SK-MEL-5 (cell line): Measurements from ENCODE around the gene SCEL. TPM values are rescaled to one million over a fixed set of nuclear protein-coding genes. Genes with fewer than 3 reads are reported as not detected.

Experiments
- DNase-seq: peaks from one replicate; pipeline ENCODE4 v3.0.0-alpha.2; 2016; ENCODE audit warnings: low read depth, low spot score
- in situ Hi-C: cut with HindIII; loops from 2 replicates; pipeline ENCODE4 v1.10.0; 2016; ENCODE audit warnings: low sequenced_read_pairs, high pct_unique_total_duplicates, low pct_unique_long_range_greater_than_20kb
- total RNA-seq: library from RNA; depleted of rRNA; stranded (reverse); fragments of >200 nt; shearing (Covaris generic); gene quantifications from 2 replicates; pipeline ENCODE4 v1.2.3, GENCODE V29; 2014

Gene SCEL
- total RNA-seq, 1 experiment from 2014 or later = not detected

DNA sequence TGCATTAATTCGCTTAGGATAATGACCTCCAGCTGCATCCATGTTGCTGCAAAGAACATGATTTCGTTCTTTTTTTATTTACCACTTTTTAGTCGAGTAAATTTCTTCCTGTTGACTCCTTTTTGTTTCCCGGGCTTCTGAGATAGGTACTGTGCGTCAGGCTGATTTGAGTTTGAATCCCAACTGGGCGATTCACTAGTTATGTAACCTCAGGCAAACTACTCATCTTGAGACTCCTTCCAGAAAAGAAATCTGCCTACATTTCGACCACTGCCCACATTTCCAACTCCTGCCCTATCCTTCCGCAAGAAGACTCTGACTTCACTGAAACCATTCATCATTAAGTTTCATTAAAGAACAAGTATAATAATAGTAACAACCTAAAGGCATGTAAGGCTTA, 8.2 kb downstream of the SCEL start:
- in situ Hi-C loops = no loop called here
- no peak for DNase-seq

- in situ Hi-C loops = no loop called here
- no peak for DNase-seq
Observed at GRCh38 chr13:77544355-77544754, 8.8 kb downstream of the SCEL start.

GRCh38 chr13:77544758-77545338, 9.3 kb downstream of the SCEL start:
- no peak for DNase-seq
- in situ Hi-C loops = no loop called here

DNA sequence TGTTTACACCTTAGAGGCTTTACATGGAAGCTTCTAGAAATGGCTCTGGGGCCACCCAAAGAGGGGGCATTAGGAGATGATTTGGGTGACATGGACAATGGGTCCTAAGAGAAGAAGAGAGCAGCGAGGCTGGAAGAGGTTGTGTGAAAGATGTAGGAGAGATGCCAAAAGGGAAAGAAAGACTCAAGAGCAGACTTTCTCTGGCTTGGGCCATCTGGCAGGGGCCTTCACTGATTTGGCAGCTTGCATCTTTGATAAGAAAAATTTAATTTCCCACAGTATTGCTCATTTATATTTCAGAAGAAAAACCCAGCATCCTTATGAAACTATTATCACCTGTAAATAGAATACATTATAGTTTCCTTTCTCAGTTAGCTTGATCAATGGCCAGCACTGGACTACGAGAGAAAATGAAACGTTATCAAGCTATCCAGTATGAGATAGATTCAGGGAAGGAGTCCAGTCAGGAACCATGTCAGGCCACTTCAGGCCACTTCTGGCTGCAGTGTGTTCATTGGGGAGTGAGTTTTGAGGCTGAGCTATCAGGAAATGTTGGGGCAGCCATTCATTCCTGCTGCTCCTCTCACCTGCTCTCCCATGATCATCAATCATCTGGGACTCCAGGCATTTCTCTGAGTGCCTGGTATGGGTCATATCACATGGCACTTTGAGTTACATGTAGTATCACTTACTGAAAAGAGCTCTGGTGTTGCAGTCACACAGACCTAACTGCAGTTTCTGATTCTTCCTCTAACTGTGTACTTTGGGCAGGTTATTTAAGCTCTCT, 10.3 kb downstream of the SCEL start:
- in situ Hi-C loops = no loop called here
- no peak for DNase-seq

GRCh38 chr13:77548095-77548494, 12.6 kb downstream of the SCEL start:
- in situ Hi-C loops = no loop called here
- no peak for DNase-seq

- no peak for DNase-seq
- in situ Hi-C loops = no loop called here
Observed at GRCh38 chr13:77548594-77548993, 13.1 kb downstream of the SCEL start.

GRCh38 chr13:77554069-77554468, 18.6 kb downstream of the SCEL start:
- peak; percentile 63 for DNase-seq
- in situ Hi-C loops = no loop called here

DNA sequence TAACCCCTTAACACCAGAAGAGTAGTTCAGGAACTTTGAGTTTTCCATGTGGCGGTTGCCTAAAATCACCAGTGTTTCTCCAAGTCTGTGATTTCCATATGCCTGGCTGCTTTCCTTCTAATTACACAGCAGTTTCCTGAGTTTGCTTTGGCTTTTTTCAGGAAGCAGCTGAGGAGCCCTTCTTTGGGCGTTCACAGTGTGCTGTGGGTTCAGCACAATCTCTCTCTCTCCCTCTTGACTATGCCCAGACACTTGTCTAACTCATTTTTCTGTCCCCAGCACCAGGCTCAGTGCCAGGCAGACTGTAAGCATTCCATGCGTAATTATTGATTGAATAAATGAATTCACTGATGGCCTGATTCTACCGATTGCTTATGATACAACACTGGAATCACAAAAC, 19.7 kb downstream of the SCEL start:
- DNase-seq = no peak
- in situ Hi-C loops = no loop called here

- in situ Hi-C loops = no loop called here
- DNase-seq = no peak
Observed at GRCh38 chr13:77558016-77558415, 22.5 kb downstream of the SCEL start.

DNA sequence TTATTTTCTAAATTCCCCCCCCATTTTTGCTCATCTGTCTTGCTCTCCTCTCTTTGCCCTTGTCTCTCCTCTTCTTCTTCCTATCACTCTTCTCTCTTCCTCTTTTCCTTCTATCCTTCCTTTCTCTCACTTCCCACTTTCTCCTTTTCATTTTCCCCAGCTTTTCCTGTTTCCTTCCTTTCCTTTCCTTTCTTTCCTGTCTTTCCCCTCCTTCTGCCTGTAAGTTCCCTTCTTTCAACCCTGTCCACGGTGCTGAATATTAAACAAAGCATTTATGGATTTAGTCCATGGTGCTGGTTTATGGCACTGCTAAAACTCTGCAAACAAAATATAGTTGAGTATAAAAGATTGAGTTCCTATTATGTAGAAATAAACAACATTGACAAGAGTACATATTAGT, 27.6 kb downstream of the SCEL start:
- in situ Hi-C loops = no loop called here
- DNase-seq = peak; percentile 25

DNA sequence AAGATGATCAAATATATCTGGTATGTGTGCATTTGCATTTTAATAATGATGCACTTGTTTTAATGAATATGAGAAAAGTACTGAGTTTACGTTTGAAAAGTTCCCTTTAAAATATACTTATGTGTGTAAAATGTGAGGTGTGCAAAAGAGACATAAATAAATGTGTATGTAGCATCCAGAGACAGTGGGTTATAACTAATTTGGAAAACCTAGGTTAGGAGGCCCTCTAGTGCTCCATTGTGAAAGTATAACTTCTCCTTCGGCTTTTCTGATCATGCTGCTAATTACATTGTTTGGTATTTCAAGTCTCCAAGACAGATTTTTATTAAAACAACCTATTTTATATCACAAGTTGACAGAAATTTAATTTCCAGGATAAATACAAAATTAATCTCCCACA, 30.1 kb downstream of the SCEL start:
- DNase-seq = peak; percentile 70
- in situ Hi-C loops = no loop called here

GRCh38 chr13:77571956-77572355, 36.5 kb downstream of the SCEL start:
- in situ Hi-C loops = no loop called here

DNA sequence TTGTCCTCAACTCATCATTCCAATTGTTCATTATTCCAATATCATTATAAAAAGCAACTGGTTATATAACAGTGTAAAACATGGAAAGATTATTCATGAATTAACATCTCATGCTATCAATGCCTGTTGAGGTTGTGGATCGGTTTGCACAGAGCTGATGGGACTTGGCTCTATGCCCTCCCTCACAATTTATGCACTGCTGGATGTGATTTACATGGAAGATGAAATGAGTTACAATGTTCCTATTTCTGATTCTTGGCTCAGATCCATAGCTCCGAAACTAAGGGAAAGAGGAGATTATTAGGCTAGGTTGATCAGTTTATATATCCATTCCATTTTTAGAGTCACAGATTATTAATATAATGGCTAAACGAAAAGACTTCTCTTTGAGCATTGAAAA, 38.6 kb downstream of the SCEL start:
- in situ Hi-C loops = no loop called here
- DNase-seq = no peak

More at GRCh38 chr13:77571956-77572355, 36.5 kb downstream of the SCEL start:
- DNase-seq = no peak

GRCh38 chr13:77579959-77580358, 44.5 kb downstream of the SCEL start:
- no peak for DNase-seq
- in situ Hi-C loops = loop anchor here (25.0 kb wide), 1 partner anchor 157 kb away; no protein-coding TSS in a partner anchor

DNA sequence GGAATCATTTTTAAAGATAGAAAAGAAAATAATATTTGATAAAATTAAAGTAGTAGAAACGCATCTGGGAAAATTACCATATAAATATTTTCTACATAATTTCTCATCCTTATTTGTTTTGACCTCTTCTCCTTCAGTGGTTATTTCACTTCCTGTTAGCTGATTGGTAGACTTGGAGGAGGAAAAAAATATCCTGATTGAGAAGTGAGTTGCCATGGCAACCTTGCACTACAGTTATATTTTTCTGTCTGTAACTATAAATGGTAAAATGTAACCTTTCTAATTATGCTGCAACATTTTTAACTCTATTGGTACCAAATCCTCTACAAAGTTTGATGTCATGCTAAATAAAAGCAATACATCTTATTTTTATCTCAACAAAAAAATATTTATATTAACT, 45.2 kb downstream of the SCEL start:
- no peak for DNase-seq
- in situ Hi-C loops = loop anchor here (25.0 kb wide), 1 partner anchor 157 kb away; no protein-coding TSS in a partner anchor

- no peak for DNase-seq
- in situ Hi-C loops = loop anchor here (25.0 kb wide), 1 partner anchor 154 kb away; no protein-coding TSS in a partner anchor
Observed at GRCh38 chr13:77583581-77583980, 48.1 kb downstream of the SCEL start.

- DNase-seq = peak; percentile 99
- in situ Hi-C loops = loop anchor here (25.0 kb wide), 1 partner anchor 153 kb away; no protein-coding TSS in a partner anchor
Observed at GRCh38 chr13:77584106-77584505, 48.6 kb downstream of the SCEL start.

GRCh38 chr13:77595166-77595810, 59.8 kb downstream of the SCEL start:
- DNase-seq = peak; percentile 91
- in situ Hi-C loops = loop anchor here (25.0 kb wide), 1 partner anchor 142 kb away; no protein-coding TSS in a partner anchor
